CMK (cell line): Measurements from ENCODE around the gene HSF2BP.
A peak's percentile ranks its signal among the peaks of the same experiment; 100 is the strongest.
"Not testable (repeated sequence)": the region's sequence is repeated elsewhere in the genome, so short reads cannot be mapped to it uniquely, and the experiment has no call there.

Source experiments
- DNase-seq: peaks from one replicate; pipeline ENCODE4 v3.0.0-alpha.2; 2010; ENCODE audit warnings: low read depth

The HSF2BP gene

DNA sequence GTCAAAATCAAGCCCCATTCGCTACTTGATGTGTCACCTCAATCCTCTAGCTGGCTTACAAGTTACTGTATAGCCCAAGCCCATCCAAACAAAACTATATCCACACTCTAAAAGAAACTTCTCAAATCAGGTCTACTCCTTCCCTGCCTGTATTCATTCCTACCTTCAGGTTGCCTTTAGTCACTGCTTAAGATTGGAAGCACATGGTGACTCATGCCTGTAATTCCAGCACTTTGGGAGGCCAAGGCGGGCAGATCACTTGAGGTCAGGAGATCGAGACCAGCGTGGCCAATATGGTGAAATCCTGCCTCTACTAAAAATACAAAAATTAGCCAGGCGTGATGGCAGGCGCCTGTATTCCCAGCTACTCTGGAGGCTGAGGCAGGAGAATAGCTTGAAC, 7.4 kb downstream of the HSF2BP start:
- not testable (repeated sequence) for DNase-seq

DNA sequence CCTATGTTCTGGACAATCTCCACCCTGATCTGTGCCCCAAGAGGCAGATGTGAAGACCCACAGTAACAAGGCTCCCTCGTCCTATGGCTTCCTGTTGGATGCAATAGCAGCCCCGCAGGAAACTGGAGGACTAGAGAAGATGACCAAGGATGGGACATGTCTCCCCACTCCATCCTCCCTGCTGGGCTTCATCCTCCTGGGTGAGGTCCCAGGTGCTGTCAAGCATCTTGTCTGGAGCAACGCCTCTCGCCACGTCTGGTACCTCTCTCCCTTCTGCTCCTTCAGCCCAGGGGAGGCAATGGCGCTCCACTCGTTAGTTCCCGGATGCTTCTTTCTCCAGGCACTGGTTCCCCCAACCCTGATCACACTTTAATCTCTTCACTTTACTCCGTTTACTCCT, 11.1 kb downstream of the HSF2BP start:
- no peak for DNase-seq

DNA sequence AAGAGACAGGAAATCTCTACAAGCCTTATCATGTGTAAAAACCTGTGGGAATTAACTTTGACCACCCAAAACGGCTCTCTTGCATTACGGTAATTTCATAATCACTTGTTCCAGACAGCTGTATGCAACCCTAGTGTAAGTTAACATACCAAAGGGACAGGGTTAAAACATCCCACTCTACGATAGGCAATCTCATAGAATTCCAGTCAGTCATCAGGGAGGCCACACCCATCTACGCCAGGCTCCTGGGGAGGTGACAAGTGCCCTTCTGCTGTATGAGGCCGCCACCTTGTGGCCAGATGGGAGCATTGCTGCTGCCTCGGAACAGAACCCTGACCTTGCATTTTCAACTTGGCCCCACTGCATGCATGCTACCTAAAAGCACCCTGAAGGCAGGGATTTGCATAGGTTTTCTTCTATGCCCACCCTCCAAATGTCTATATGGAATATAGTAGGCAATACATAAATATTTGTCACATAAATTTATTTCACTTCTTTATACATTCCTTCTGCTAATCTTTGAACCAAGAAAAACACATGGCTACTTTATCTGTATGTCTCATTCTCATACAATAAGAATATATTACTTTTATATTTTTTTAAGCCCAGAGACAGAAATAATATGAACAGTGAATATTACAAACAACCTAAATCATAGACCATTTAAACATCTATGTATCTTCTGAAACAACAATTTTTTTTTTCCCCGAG, 12.6 kb downstream of the HSF2BP start:
- DNase-seq: peak; percentile 94

DNA sequence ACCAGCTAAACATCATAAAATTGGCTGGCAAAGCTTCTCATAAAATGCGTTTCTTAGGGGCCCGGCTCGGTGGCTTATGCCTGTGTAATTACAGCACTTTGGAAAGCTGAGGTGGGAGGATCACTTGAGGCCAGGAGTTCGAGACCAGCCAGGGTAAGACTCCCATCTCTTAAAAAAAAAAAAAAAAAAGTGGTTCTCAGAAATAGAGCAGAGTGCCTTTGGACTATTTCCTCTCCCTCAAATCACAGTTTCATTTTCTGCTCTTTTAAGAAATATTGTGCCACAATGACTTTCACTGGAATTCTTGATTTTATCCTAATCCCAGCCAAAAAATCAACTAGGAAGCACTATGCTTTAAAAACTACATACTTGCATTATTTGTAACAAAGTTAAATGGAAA, 13.3 kb downstream of the HSF2BP start:
- DNase-seq: no peak

DNA sequence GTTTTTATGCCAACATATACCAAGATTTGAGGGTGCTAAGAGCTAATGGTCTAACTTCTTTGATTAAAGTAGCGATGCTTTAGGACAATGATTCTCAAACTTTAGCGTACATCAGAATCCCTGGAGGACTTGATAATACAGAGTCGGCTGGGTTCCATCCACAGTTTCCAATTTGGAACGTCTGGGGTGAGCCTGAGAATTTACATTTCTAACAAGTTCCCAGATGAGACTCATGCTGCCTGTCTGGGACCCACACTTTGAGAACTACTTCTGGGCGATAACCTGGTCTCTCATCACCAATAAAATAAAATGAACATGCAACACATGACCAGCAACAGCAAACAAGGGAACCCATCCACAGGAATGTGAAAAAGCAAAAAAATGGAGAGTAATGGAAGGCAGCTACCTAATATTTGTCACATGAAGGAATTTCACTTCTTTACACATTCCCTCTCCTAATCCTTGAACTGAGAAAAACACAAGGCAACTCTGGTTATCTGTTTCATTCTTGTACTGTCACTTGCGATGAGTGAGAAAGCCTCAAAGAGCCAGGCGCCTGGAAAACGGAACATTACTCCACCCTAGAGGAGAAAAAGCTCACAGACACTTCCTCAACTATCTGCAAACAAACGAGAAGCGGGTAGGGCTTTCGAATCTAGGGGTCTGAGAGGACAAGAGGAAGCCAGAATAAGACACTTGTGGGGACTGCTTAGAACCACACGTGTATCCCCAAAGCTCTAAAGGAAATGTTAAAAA, 14.0 kb downstream of the HSF2BP start:
- no peak for DNase-seq

DNA sequence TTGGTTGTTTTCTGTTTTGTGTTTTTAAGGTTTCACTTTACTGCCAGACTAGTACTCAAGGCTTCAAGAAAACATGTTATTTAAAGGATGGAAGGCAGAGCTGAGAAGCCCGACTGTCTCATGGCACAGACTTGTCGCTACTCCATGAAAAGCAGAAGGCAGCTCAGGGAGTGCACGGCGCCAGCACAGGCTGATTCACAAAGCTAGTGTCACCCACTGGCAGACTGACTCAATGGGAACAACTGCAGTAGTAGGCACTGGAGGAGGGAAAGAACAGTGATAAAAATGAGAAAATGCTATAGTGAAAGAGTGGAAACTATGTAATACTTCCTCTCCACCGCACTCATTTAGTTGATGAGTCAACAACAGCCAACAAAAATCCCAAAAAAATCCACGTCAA, 14.7 kb downstream of the HSF2BP start:
- no peak for DNase-seq

DNA sequence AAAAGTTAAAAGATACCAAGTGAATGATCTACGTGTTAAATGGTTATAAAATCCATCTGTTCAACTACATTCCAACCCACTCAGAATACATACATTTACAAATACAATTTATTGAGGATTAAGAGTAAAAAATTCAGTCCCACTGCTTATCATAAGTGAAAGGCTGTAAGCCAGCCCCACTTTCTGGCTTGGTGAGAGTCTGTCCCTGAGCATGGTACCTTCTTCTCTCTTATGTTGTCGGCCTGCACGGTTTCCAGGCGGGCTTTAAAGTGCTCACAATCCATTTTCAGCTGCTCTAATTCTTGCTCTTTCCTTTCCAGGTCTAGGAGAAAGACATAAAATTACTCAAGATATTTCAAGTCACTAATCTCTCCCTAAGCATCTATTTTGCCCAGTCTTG, 15.2 kb downstream of the HSF2BP start:
- DNase-seq: no peak

DNA sequence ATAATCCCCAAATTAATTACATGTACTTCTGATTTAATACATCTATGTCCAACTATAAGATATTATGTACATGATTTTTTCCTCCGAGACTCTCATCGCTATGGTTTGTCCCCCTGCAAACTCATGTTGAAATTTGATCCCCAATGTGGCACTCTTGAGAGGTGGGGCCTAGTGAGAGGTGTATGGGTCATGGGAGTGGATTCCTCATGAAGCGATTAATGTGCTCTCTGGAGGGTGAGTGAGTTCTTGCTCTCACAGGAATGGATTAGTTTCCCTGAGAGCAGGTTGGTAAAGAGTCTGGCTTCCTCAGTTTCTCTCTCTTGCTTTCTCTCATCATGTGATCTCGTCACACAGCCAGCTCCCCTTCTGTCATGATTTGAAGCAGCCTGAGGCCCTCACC, 16.1 kb downstream of the HSF2BP start:
- no peak for DNase-seq

DNA sequence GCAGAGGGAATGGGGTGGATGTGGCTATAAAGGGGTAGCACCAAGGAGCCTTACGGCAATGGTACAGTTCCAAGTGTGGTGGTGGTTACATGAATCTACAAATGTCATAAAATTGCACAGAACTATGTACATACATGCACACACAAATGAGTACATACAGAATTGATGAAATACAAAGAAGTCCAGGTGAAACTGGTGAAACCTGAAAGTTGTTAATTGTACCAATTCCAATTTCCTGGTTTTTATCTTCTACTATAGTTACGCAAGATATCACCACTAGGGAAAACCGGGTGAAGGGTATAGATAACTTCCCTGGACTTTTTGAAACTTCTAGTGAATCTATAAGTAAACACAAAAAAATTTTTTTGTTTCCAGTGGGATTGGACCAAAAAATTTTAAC, 18.9 kb downstream of the HSF2BP start:
- DNase-seq: no peak

DNA sequence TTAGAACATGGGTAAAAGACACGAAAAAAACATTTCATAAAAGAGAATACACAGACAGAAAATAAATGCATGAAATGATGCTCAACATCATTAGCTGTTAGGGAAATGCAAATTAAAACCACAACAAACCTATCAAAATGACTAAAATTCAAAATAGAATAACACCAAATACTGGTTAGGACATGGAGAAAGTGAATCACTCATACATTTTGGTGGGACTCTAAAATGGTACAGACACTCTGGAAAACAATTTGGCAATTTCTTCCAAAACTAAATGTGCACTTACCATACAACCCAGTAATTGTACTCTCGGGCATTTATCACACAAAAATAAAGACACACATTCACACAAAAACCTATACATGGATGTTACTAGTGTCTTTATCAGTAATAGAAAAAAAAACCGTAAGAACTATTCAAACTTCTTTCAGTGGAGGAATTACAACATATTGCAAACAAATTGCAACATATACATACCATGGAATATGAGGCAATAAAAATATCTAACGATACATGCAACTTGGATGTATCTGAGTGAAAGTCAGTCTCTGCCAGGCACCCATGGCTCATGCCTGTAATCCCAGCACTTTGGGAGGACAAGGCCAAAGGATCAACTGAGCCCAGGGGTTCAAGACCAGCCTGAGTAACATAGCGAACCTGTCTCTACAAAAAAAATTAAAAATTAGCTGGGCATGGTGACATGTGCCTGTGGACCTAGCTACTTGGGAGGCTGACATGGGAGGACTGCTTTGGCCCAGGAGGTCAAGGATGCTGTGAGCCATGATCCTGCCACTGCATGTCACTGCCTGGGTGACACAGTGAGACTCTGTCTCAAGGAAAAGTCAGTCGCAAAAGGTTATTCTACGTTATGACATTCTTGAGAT, 19.6 kb downstream of the HSF2BP start:
- DNase-seq: no peak

DNA sequence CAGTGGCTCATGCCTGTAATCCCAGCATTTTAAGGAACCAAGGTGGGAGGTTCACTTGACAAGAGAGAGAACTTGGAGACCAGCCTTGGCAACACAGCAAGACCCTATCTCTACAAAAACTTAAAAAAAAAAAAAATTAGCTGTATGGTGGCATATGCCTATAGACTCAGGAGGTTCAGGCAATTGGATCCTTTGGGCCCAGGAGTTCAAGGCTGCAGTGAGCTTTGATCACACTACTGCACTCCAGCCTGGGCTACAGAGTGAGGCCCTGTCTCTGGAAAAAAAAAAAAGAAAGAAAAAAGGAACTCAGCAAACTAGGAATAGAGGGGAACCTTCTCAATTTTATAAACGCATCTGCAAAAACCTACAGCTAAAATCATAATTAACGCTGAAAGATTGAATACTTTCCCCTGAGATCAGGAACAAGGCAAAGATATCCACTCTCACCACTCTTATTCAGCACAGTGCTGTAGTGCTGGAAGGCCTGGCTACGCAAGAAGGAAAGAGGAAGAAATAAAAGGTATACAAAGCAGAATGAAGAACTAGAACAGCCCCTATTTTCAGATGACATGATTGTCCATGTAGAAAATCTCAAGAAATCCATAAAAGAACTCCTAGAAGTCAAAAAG, 21.6 kb downstream of the HSF2BP start:
- no peak for DNase-seq

DNA sequence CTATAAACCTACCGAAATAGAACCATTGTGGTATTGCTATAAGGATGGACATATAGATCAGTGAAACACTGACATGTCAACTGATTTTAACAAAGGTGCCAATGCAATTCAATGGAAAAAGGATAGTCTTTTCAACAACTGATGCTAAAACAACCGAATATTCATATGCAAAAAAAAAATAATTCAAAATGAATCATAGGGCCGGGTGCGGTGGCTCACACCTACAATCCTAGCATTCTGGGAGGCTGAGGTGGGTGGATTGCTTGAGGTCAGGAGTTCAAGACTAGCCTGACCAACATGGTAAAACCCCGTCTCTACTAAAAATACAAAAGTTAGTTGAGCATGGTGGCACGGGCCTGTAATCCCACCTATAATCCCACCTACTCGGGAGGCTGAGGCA, 23.9 kb downstream of the HSF2BP start:
- DNase-seq: no peak

DNA sequence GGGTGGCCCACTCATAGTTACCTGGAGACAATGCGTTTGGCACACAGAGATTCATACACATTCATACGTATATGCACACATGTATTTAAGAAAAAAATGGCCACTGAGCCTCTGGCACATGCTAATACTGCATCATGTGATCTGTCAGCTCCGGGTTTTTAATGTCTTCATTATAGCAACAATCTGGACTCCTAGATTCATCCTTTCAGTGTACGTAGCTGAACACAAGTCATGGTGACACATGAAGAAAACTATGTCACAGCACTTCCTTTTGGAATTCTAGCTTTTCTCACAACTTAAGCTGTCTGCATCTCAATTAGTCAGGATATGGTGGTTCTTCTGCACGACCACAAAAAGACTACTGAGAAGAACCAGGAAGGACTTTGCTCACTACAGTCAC, 24.7 kb downstream of the HSF2BP start:
- DNase-seq: no peak

DNA sequence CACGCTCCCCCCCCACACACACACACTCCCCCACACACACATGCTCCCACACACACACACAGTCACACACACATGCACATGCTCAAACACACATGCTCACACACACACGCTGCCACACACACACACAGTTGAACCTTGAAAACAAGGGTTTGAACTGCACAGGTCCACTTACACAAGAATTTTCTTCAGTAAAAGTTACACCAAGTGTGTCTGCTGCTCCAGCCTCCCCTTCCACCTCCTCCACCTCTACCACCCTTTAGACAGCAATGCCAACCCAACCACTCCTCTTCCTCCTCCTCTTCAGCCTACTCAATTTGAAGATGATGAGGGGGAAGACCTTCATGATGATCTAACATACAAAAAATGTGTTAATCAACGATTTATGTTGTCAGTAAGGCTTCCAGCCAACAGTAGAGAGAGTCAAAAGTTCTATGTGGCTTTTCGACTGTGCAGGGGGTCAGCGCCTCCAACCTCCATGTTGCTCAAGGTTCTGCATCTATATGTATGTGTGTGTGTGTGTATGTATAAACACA, 26.8 kb downstream of the HSF2BP start:
- no peak for DNase-seq

DNA sequence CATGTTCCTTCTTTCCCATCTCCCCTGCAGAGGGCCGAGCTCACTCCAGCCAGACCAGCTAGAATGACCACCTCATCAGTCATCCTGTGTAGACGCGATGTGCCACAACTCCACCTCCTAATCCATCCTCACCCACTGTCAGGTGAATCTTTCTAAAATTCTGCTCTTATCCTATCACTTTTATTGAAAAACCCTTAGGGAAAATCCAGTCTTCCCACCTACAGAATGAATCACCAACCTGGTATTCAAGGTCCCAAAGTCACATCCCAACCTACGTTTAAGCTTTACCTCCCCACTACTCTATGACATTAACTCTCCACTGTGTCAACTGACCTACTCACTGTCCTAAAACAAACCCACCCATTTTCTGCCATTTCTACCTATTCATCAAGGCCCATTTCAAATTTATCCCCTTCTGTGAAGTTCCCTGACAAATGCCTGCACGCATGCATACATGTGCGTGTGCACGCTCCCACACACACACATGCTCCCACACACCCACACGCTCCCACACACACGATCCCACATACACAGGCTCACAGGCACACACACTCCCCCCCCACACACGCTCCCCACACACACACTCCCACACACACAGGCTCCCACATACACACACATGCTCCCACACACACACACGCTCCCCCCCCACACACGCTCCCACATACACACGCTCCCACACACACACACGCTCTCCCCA, 27.7 kb downstream of the HSF2BP start:
- DNase-seq: no peak

DNA sequence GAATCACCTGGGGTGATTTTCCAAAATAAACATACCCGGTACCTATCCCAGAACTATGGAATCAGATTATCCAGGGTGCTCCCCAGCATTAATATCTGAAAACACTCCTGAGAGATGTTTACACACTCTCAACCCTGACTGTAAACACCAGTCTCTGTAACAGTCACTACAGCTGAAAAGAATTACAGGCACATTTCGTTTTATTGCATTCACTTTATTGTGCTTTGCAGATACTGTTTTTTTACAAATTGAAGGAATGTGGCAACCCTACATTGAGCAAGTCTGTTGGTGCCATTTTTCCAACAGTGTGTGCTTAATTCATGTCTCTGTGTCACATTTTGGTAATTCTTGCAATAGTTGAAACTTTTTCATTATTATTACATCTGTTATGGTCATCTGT, 31.8 kb downstream of the HSF2BP start:
- DNase-seq: no peak

DNA sequence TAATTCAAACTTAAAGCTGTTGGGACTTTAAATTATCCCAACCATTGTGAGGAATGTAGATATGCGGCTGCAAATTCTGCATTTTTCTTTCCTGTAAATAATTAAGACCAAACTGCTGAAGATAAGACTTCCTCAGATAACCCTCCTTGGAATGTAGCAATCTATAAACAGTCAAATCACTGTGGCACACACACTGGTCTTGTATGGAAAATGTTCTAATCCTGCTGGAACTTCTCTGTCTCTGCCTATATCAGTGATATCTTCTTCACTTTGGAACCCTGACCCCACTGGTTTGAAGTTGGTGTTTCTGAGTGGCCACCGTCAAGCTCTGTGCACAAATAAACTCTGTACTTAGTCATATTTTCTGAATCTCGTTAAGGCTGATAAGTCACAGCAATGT, 32.9 kb downstream of the HSF2BP start:
- no peak for DNase-seq

DNA sequence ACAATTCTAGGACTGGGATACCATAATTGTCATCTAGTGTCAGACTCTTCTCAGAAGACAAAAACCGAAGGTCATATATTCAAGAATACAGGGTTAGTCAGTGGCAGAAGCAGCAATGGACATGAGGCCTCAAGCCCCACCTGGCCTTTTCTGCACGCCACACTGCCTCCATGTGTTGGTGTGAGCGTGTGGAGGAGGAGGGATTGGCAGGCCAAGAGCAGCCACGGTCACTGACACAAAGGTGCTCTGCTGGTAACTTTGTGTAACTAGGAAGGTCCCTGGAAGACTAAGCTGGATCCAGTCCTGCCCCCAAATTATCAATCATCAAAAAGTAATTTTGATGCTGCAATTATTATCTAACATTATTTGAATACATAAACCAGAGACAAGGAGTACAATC, 34.9 kb downstream of the HSF2BP start:
- DNase-seq: no peak

DNA sequence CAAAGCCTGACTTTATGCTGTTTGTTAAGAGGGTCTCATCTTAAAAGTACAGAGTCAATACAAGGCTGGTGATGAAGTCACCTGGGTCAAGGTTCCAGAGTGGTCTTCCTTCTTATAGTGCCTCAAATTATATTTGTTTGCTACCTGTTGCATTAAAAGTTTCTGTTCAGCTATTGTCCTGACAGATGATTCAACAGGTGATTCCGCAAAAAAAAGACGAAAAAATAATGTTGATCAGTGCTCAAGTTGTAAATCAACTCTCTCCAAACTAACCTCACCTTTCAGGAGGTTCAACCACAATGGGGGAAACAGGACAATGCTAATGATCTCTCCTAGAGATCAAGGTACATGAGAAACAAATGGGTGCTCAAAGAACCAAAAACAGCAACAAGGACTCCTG, 35.7 kb downstream of the HSF2BP start:
- no peak for DNase-seq

DNA sequence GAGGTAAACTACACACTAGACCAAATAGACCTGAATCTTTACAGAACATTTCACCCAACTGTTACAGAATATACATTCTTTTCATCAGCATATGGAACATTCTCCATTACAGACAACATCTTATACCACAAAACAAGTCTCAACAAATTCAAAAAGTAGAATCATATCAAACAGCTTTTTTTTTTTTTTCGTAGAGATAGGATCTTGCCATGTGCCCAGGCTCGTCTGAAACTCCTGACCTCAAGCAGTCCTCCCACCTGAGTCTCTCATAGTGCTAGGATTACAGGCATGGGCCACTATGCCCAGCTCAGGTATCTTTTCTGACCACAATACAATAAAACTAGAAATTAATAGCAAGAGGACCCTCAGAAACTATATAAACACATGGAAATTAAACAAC, 36.5 kb downstream of the HSF2BP start:
- DNase-seq: no peak

DNA sequence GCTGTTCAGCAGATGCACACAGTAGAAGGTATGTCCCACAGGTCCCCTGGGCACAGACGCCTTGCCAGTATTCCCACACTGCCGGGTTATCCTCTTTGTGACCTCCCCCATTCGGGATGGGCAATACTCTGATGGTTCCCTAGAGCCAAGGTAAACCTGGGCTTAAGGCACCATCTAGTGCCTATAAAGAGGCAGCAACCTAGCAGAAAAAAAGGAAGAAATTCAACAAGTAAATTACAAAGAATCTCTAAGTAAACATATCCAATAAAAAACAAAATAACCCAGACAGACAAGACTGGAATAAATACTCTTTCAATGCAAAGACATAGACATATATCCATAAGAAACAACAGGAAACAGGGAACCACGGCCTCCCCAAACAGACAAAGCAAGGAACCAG, 39.4 kb downstream of the HSF2BP start:
- DNase-seq: no peak

DNA sequence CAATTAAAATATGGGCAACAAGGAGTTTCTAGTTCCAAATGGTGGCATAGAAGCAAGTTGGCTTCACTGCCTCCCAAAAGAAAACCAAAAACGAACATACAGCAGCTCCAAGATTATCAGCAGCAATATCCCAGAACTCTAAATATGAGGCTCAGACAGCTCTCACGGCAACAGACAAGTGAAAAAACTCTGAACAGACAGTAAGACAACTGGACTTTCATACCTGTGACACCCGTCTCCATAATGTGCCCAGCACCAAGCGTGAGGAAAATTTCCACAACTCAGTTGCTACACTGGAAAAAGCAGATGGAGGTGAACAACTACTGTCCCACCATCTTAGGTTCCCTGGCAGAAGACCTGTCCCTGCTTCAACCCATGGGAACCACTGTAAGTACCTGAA, 39.9 kb downstream of the HSF2BP start:
- no peak for DNase-seq
